Measurements from ENCODE around the gene COLEC11.

- TF ChIP-seq CTCF (conservative IDR thresholded peaks at IDR 0.05; ENCODE audit: low read depth in 2 of 2), result no peak
- no peak for TF ChIP-seq EZH2 (IDR thresholded peaks at IDR 0.05; ENCODE audit: low read depth, unreplicated experiment)
- TF ChIP-seq REST (IDR thresholded peaks at IDR 0.05; ENCODE audit: unreplicated experiment), result no peak
- TF ChIP-seq POLR2AphosphoS5 (IDR thresholded peaks at IDR 0.05; ENCODE audit: low read depth), result no peak
- no peak for TF ChIP-seq EZH2phosphoT487 (IDR thresholded peaks at IDR 0.05; ENCODE audit: unreplicated experiment)
- TF ChIP-seq ETS1 (IDR thresholded peaks at IDR 0.05), result no peak
- TF ChIP-seq JUNB (IDR thresholded peaks at IDR 0.05; ENCODE audit: unreplicated experiment), result no peak
- no peak for TF ChIP-seq ZNF114 (CRISPR knock-in tag; IDR thresholded peaks at IDR 0.05)
- TF ChIP-seq CREB1 (CRISPR knock-in tag; IDR thresholded peaks at IDR 0.05; ENCODE audit: low read depth), result no peak
- no peak for TF ChIP-seq STAT1 (IDR thresholded peaks at IDR 0.05; ENCODE audit: unreplicated experiment)
- no peak for TF ChIP-seq NANOG (IDR thresholded peaks at IDR 0.05; ENCODE audit: borderline replicate concordance)
- TF ChIP-seq ZNF331 (CRISPR knock-in tag; IDR thresholded peaks at IDR 0.05; ENCODE audit: low read depth), result no peak
These were observed 2.7 kb downstream of the COLEC11 start for GRCh38 chr2:3597567-3597966.

All from GM23338 (cell line).